Epithelial cell of esophagus (primary cell): ENCODE data around the gene KIAA0586.

Source experiments
- DNase-seq: peaks from one replicate; pipeline ENCODE4 v3.0.0; 2010; ENCODE audit warnings: low read depth
- H3K4me3 ChIP-seq: 2 replicates; pipeline ENCODE4 v1.5.1; 2011; ENCODE audit warnings: mild to moderate bottlenecking, low read length, control low read depth
- TF ChIP-seq, protein P1 (sequence below): IDR thresholded peaks from 2 replicates; pipeline ENCODE4 v1.5.1; 2011; ENCODE audit warnings: low read depth, mild to moderate bottlenecking, low read length, control low read depth, inconsistent platforms; ENCODE audit not compliant: insufficient read depth; ENCODE audit errors: missing control alignments

The KIAA0586 gene

GRCh38 chr14:58593977-58594376, 166.5 kb downstream of the KIAA0586 start:
- TF ChIP-seq, protein P1, sequence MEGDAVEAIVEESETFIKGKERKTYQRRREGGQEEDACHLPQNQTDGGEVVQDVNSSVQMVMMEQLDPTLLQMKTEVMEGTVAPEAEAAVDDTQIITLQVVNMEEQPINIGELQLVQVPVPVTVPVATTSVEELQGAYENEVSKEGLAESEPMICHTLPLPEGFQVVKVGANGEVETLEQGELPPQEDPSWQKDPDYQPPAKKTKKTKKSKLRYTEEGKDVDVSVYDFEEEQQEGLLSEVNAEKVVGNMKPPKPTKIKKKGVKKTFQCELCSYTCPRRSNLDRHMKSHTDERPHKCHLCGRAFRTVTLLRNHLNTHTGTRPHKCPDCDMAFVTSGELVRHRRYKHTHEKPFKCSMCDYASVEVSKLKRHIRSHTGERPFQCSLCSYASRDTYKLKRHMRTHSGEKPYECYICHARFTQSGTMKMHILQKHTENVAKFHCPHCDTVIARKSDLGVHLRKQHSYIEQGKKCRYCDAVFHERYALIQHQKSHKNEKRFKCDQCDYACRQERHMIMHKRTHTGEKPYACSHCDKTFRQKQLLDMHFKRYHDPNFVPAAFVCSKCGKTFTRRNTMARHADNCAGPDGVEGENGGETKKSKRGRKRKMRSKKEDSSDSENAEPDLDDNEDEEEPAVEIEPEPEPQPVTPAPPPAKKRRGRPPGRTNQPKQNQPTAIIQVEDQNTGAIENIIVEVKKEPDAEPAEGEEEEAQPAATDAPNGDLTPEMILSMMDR: no peak
- H3K4me3 ChIP-seq: no peak overlapping the region
- DNase-seq: no peak

DNA sequence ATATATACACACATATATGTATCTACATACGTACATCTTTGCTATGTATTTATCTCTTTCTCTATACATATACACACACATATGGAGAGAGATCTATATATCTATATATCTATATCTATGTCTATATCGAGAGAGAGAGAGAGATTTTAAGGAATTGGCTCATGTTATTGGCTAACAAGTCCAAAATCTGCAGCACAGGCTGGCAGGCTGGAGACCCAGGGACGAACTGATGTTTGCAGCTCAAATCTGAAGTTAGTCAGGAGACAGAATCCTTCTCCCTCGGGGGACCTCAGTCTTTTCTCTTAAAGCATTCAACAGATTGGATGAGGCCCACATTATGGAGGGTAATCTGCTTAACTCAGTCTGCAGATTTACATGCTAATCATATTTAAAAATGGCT, 169.5 kb downstream of the KIAA0586 start:
- no peak for DNase-seq
- TF ChIP-seq, protein P1: no peak
- H3K4me3 ChIP-seq: no peak overlapping the region

DNA sequence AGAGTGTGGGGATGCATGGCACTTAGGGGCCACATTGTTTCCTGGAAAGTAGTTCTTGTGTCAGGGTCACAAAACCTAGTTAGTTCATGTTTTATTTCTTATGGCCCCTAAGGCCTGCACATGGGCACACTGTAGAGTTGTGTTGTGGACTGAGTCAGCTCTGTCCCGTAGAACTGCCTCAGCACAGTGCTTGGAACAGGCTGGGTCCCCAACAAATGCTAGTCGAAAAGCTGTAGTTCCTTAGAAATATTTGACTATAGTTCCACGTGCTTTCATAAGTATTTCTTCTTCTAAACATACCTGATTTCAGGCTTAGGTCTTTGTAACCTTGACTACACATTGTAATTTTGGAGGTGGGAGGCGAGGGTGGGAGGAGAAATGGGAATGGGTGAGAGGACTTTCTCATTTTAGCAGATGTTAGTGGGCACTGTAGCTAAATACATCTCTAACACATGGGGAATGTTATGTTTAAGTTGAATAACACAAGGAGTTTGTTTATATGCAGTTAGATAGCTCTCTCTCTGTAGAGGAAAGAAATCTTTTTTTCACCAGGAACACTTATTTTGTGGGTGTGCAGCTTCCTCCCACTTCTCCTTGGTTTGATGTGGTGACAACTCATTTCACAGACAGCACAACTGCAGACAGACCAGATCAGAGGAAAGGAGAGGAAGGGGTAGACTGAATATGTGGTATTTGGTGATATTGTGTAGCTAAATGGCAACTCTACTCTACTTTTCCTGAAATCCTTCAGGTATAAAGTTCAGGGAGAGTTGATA, 170.7 kb downstream of the KIAA0586 start:
- H3K4me3 ChIP-seq: no peak overlapping the region
- DNase-seq: no peak
- TF ChIP-seq, protein P1: no peak

- DNase-seq: no peak
- H3K4me3 ChIP-seq: no peak overlapping the region
- TF ChIP-seq, protein P1: no peak
Measured at GRCh38 chr14:58598804-58599525, 171.4 kb downstream of the KIAA0586 start.

DNA sequence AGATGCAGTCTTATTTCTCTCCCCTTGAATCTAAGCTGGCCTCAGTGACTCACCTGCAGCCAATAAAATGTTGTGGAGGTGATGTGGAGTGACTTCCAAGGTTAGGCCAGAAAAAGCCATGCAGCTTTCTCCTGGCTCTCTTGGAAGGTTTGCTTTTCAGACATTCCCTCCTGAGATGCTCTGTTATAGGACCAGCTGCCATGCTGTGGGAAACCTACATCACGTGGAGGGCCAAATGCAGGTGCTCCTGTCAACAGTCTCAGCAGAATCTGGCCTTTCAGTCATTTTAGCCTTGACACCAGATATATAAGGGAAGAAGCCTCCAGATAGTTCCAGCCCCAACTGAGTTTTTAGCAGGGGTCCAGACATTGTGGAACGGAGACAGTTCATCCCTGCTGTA, 172.2 kb downstream of the KIAA0586 start:
- TF ChIP-seq, protein P1: no peak
- no peak for DNase-seq
- H3K4me3 ChIP-seq: no peak overlapping the region
